Neural progenitor cell (in vitro differentiated cells): Measurements from ENCODE around the gene NAT9.

Experiments
- CTCF ChIP-seq: fragments of 200-600 bp; sonication (generic); IDR thresholded peaks from 2 replicates; pipeline ENCODE4 v1.5.1; 2017; ENCODE audit warnings: antibody characterized with exemption, mild to moderate bottlenecking
- EZH2 ChIP-seq: fragments of 200-600 bp; sonication (generic); IDR thresholded peaks from 2 replicates; pipeline ENCODE4 v1.6.1; 2017; ENCODE audit warnings: antibody characterized with exemption, mild to moderate bottlenecking, moderate library complexity

GRCh38 chr17:74799097-74799496, 23.0 kb upstream of the NAT9 start:
- TF ChIP-seq CTCF (no peak), EZH2 (no peak)
